Neural cell (in vitro differentiated cells): ENCODE data around the gene MYOD1. TPM values are rescaled to one million over a fixed set of nuclear protein-coding genes. Genes with fewer than 3 reads are reported as not detected.

Source experiments
- H2AFZ ChIP-seq: fragments of 200-600, 300-800 bp; sonication (generic), shearing (Covaris generic); 2 replicates; pipeline ENCODE4 v1.6.0; 2014; ENCODE audit warnings: low read depth, mild to moderate bottlenecking, antibody characterized with exemption, low read length, moderate library complexity
- H3F3A ChIP-seq: fragments of 200-600 bp; shearing (Covaris generic); 2 replicates; pipeline ENCODE4 v1.6.1; 2016; ENCODE audit warnings: mild to moderate bottlenecking, moderate library complexity, mixed read lengths, antibody characterized with exemption, low read length; ENCODE audit not compliant: insufficient read depth, poor library complexity, severe bottlenecking
- H3K27ac ChIP-seq: fragments of 200-600, 300-800 bp; sonication (generic), shearing (Covaris generic); 2 replicates; pipeline ENCODE4 v1.5.1; 2014; ENCODE audit warnings: mild to moderate bottlenecking, low read length, moderate library complexity
- H3K27me3 ChIP-seq: fragments of 300-800, 200-600 bp; sonication (generic), shearing (Covaris generic); 2 replicates; pipeline ENCODE4 v1.6.0; 2014; ENCODE audit warnings: mild to moderate bottlenecking, low read depth, low read length, moderate library complexity; ENCODE audit not compliant: insufficient read depth
- H3K36me3 ChIP-seq: fragments of 300-800, 200-600 bp; sonication (generic), shearing (Covaris generic); 2 replicates; pipeline ENCODE4 v1.5.1; 2014; ENCODE audit warnings: mild to moderate bottlenecking, antibody characterized with exemption, low read length, moderate library complexity; ENCODE audit not compliant: insufficient read depth
- H3K4me2 ChIP-seq: fragments of 300-800, 200-600 bp; sonication (generic), shearing (Covaris generic); 2 replicates; pipeline ENCODE4 v1.6.0; 2014; ENCODE audit warnings: mild to moderate bottlenecking, low read length
- H3K4me3 ChIP-seq: fragments of 300-800, 200-600 bp; sonication (generic), shearing (Covaris generic); 2 replicates; pipeline ENCODE4 v1.5.1; 2014; ENCODE audit warnings: mild to moderate bottlenecking, low read length, moderate library complexity
- H3K79me2 ChIP-seq: fragments of 200-600 bp; shearing (Covaris generic); replicated peaks from 2 replicates; pipeline ENCODE4 v1.6.0; 2014; ENCODE audit warnings: mild to moderate bottlenecking, low read length, moderate library complexity; ENCODE audit not compliant: insufficient read depth
- H3K9ac ChIP-seq: fragments of 300-800, 200-600 bp; sonication (generic), shearing (Covaris generic); 2 replicates; pipeline ENCODE4 v1.6.1; 2016; ENCODE audit warnings: mild to moderate bottlenecking, low read length, mixed read lengths
- H3K9me2 ChIP-seq: fragments of 200-600 bp; shearing (Covaris generic); 2 replicates; pipeline ENCODE4 v1.6.1; 2016; ENCODE audit warnings: mild to moderate bottlenecking, low read length, mixed read lengths; ENCODE audit not compliant: insufficient read depth
- H3K9me3 ChIP-seq: fragments of 200-600, 300-800 bp; sonication (generic), shearing (Covaris generic); 2 replicates; pipeline ENCODE4 v1.6.1; 2016; ENCODE audit warnings: mild to moderate bottlenecking, mixed run types, low read length, moderate library complexity, mixed read lengths
- H4K20me1 ChIP-seq: fragments of 200-600 bp; shearing (Covaris generic); 2 replicates; pipeline ENCODE4 v1.6.1; 2016; ENCODE audit warnings: mild to moderate bottlenecking, mixed run types; ENCODE audit not compliant: insufficient read depth
- CTCF ChIP-seq: fragments of 450-650 bp; IDR thresholded peaks from 2 replicates; pipeline ENCODE4 v1.5.1; 2014; ENCODE audit warnings: antibody characterized with exemption, mild to moderate bottlenecking, moderate library complexity; ENCODE audit not compliant: poor library complexity, severe bottlenecking
- EP300 ChIP-seq: fragments of 450-650 bp; conservative IDR thresholded peaks from 2 replicates; pipeline ENCODE4 v1.6.1; 2014; ENCODE audit warnings: antibody characterized with exemption, mild to moderate bottlenecking, moderate library complexity; ENCODE audit not compliant: poor library complexity, severe bottlenecking
- EZH2 ChIP-seq: fragments of 200-600, 300-800 bp; shearing (Covaris generic), sonication (generic); IDR thresholded peaks from 2 replicates; pipeline ENCODE4 v1.6.1; 2014; ENCODE audit warnings: antibody characterized with exemption, low read length, borderline replicate concordance, mild to moderate bottlenecking; ENCODE audit not compliant: insufficient read depth, poor library complexity, severe bottlenecking
- MXI1 ChIP-seq: fragments of 450-650 bp; conservative IDR thresholded peaks from 2 replicates; pipeline ENCODE4 v1.6.1; 2014; ENCODE audit warnings: antibody characterized with exemption, mild to moderate bottlenecking; ENCODE audit not compliant: poor library complexity, severe bottlenecking
- POLR2AphosphoS5 ChIP-seq: IDR thresholded peaks from 2 replicates; pipeline ENCODE4 v1.6.1; 2012
- RAD21 ChIP-seq: fragments of 450-650 bp; conservative IDR thresholded peaks from 2 replicates; pipeline ENCODE4 v1.6.1; 2014; ENCODE audit warnings: antibody characterized with exemption, mild to moderate bottlenecking, moderate library complexity
- SMC3 ChIP-seq: fragments of 450-650 bp; conservative IDR thresholded peaks from 2 replicates; pipeline ENCODE4 v1.6.1; 2014; ENCODE audit warnings: antibody characterized with exemption, mild to moderate bottlenecking, moderate library complexity; ENCODE audit not compliant: poor library complexity
- TAF1 ChIP-seq: IDR thresholded peaks from 2 replicates; pipeline ENCODE4 v1.6.1; 2012; ENCODE audit warnings: low read depth
- polyA plus RNA-seq: library from polyadenylated mRNA; depleted of rRNA; stranded (reverse); fragments of >200 nt; gene quantifications from 2 replicates; pipeline ENCODE4 v1.2.3, GENCODE V29; 2014
- TF ChIP-seq, protein P1 (sequence below): IDR thresholded peaks from 2 replicates; pipeline ENCODE4 v1.6.1; 2012; ENCODE audit warnings: borderline replicate concordance

The MYOD1 gene
- polyA plus RNA-seq, 1 donor from 2014 or later, result not detected

DNA sequence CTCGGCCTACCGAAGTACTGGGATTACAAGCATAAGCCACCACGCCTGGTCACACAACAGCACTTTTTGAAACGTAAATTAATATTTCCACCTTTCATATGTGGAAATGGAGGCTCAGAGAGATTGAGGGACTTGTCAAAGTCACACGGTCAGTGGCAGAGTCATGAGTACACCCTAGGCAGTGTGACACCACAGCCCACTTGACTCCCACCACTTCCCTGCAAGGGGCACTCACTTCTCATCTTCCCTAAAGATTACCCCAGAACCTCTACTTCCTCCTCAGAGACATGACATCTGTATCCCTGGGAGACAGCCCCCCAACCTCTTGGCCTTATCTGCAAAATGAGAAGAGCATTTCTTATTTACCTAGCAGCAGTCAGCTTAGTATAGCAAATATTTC, 16.5 kb upstream of the MYOD1 start:
- H4K20me1 ChIP-seq, result no peaks in the 10 kb centered on the region
- no peak overlapping the region for H3K4me3 ChIP-seq
- no peak overlapping the region for H3K4me2 ChIP-seq
- no peaks in the 10 kb centered on the region for H3F3A ChIP-seq
- H2AFZ ChIP-seq, result no peak overlapping the region
- no peak for TF ChIP-seq CTCF
- no peak for TF ChIP-seq RAD21
- no peak for TF ChIP-seq POLR2AphosphoS5
- TF ChIP-seq, protein P1, sequence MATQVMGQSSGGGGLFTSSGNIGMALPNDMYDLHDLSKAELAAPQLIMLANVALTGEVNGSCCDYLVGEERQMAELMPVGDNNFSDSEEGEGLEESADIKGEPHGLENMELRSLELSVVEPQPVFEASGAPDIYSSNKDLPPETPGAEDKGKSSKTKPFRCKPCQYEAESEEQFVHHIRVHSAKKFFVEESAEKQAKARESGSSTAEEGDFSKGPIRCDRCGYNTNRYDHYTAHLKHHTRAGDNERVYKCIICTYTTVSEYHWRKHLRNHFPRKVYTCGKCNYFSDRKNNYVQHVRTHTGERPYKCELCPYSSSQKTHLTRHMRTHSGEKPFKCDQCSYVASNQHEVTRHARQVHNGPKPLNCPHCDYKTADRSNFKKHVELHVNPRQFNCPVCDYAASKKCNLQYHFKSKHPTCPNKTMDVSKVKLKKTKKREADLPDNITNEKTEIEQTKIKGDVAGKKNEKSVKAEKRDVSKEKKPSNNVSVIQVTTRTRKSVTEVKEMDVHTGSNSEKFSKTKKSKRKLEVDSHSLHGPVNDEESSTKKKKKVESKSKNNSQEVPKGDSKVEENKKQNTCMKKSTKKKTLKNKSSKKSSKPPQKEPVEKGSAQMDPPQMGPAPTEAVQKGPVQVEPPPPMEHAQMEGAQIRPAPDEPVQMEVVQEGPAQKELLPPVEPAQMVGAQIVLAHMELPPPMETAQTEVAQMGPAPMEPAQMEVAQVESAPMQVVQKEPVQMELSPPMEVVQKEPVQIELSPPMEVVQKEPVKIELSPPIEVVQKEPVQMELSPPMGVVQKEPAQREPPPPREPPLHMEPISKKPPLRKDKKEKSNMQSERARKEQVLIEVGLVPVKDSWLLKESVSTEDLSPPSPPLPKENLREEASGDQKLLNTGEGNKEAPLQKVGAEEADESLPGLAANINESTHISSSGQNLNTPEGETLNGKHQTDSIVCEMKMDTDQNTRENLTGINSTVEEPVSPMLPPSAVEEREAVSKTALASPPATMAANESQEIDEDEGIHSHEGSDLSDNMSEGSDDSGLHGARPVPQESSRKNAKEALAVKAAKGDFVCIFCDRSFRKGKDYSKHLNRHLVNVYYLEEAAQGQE, result no peak
- TF ChIP-seq EZH2, result no peak
- TF ChIP-seq SMC3, result no peak
- no peak for TF ChIP-seq TAF1
- TF ChIP-seq EP300, result no peak
- TF ChIP-seq MXI1, result no peak
- no peaks in the 10 kb centered on the region for H3K27me3 ChIP-seq
- H3K79me2 ChIP-seq, result no peaks in the 10 kb centered on the region
- H3K9me2 ChIP-seq, result no peaks in the 10 kb centered on the region
- no peak overlapping the region for H3K27ac ChIP-seq
- H3K9ac ChIP-seq, result no peak overlapping the region
- H3K36me3 ChIP-seq, result no peaks in the 10 kb centered on the region
- peaks cover 10% of the 10 kb centered on the region for H3K9me3 ChIP-seq

GRCh38 chr11:17703951-17704350, 15.4 kb upstream of the MYOD1 start:
- TF ChIP-seq CTCF (no peak), EP300 (no peak), EZH2 (no peak), MXI1 (no peak), TAF1 (no peak), RAD21 (no peak), SMC3 (no peak), POLR2AphosphoS5 (no peak)
- TF ChIP-seq, protein P1, result no peak
- Histone ChIP-seq H3K27ac (no peak overlapping the region), H3K36me3 (no peaks in the 10 kb centered on the region), H3K9me2 (no peaks in the 10 kb centered on the region), H2AFZ (no peak overlapping the region), H3K9me3 (peaks cover 10% of the 10 kb centered on the region), H3K79me2 (no peaks in the 10 kb centered on the region), H4K20me1 (no peaks in the 10 kb centered on the region), H3K4me3 (no peak overlapping the region), H3F3A (no peaks in the 10 kb centered on the region), H3K9ac (no peak overlapping the region), H3K4me2 (no peak overlapping the region), H3K27me3 (no peaks in the 10 kb centered on the region)
